Uterus (tissue), 4 donors: ENCODE data around the gene CHD5. TPM values are rescaled to one million over a fixed set of nuclear protein-coding genes. Genes with fewer than 3 reads are reported as not detected.

Experiments
- DNase-seq, 2 donors: peaks; one replicate each; pipeline ENCODE4 v3.0.0-alpha.2; 2019 to 2020
- H3K27ac ChIP-seq, 2 donors: fragments of 200-600 bp; sonication (generic); 1 replicate in 1 of 2; 2 replicates in 1 of 2; pipeline ENCODE4 v1.5.1; 2016 to 2018
- H3K27me3 ChIP-seq, 2 donors: fragments of 200-600 bp; sonication (generic); one replicate each; pipeline ENCODE4 v1.5.1; 2018 to 2019; ENCODE audit warnings: control low read depth in 1 of 2
- H3K36me3 ChIP-seq, 2 donors: fragments of 200-600 bp; sonication (generic); one replicate each; pipeline ENCODE4 v1.5.1; 2019; ENCODE audit warnings: control low read depth in 1 of 2
- H3K4me1 ChIP-seq, 2 donors: fragments of 200-600 bp; sonication (generic); one replicate each; pipeline ENCODE4 v1.5.1; 2018 to 2019; ENCODE audit warnings: control low read depth in 1 of 2
- H3K4me3 ChIP-seq, 2 donors: fragments of 200-600 bp; sonication (generic); 1 replicate in 1 of 2; 2 replicates in 1 of 2; pipeline ENCODE4 v1.5.1; 2018 to 2019; ENCODE audit warnings: mild to moderate bottlenecking in 1 of 2
- H3K9me3 ChIP-seq, 2 donors: fragments of 200-600 bp; sonication (generic); one replicate each; pipeline ENCODE4 v1.5.1; 2019; ENCODE audit warnings: control low read depth in 1 of 2
- POLR2A ChIP-seq, 2 donors: fragments of 450-650 bp; IDR thresholded peaks; one replicate each; pipeline ENCODE4 v1.6.1; 2016; ENCODE audit warnings: antibody characterized with exemption in 2 of 2, mild to moderate bottlenecking in 1 of 2, moderate library complexity in 1 of 2
- intact Hi-C: fragments of 100-400 bp; cut with DNase I; formaldehyde crosslinking; loops from one replicate; pipeline ENCODE4 v1.15.1; 2023; ENCODE audit warnings: low total_unique reads
- total RNA-seq, 4 donors: library from RNA; depleted of rRNA in 3 of 4; stranded (reverse); fragments of >200 nt in 3 of 4; gene quantifications; one replicate each; pipeline versions ENCODE4 v1.1.0 to v1.2.4, GENCODE V29; 2014 to 2023
- TF ChIP-seq, protein P1 (sequence below), 4 experiments: fragments of 200-600 bp in 2 of 4; fragments of 450-650 bp in 2 of 4; sonication (generic) in 2 of 4; IDR thresholded peaks; one replicate each; pipeline ENCODE4 v1.5.1; 2016 to 2019; ENCODE audit warnings: antibody characterized with exemption in 4 of 4, mild to moderate bottlenecking in 2 of 4, moderate library complexity in 1 of 4
- donor health status: DM: yes; HTN: yes; CAD: no.

The CHD5 gene
- total RNA-seq, 4 donors from 2014 or later: 0.69 to 1.3 TPM; not detected in 2

DNA sequence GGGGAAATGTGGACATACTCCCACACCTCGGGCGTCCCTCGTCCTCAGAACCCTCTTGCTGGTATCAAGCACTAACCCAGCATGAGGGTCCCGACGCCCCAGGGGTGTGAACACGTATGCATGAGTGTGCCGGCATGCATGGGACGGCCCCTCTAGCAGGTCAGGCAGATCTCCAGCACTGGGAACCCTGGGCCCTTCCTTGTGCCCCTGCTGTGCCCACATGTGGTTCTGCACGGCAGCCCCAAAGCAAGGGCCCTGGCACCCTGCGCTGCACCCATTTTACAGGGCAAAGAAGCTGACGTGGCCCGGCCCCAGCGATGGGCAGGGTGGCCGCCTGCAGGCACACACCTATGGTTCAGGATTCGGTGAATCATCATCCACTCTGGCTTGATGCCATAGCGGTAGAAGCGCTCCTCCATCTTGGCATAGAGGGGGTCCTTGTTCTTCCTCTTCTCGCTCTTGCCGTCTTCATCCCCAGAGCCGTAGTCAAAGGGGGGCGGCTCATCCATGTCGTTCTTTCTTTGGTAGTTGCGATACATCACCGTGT lies 34.2 kb downstream of the CHD5 start:
- Histone ChIP-seq H3K27me3 (no peaks in the 10 kb centered on the region), H3K27ac (no peak overlapping the region), H3K36me3 (no peaks in the 10 kb centered on the region), H3K4me3 (no peak overlapping the region), H3K4me1 (no peaks in the 10 kb centered on the region), H3K9me3 (no peaks in the 10 kb centered on the region)
- intact Hi-C loops: no loop called here
- no peak for TF ChIP-seq POLR2A (IDR thresholded peaks at IDR 0.05)
- TF ChIP-seq, protein P1, sequence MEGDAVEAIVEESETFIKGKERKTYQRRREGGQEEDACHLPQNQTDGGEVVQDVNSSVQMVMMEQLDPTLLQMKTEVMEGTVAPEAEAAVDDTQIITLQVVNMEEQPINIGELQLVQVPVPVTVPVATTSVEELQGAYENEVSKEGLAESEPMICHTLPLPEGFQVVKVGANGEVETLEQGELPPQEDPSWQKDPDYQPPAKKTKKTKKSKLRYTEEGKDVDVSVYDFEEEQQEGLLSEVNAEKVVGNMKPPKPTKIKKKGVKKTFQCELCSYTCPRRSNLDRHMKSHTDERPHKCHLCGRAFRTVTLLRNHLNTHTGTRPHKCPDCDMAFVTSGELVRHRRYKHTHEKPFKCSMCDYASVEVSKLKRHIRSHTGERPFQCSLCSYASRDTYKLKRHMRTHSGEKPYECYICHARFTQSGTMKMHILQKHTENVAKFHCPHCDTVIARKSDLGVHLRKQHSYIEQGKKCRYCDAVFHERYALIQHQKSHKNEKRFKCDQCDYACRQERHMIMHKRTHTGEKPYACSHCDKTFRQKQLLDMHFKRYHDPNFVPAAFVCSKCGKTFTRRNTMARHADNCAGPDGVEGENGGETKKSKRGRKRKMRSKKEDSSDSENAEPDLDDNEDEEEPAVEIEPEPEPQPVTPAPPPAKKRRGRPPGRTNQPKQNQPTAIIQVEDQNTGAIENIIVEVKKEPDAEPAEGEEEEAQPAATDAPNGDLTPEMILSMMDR (IDR thresholded peaks at IDR 0.05): no peak
- no peak for DNase-seq

DNA sequence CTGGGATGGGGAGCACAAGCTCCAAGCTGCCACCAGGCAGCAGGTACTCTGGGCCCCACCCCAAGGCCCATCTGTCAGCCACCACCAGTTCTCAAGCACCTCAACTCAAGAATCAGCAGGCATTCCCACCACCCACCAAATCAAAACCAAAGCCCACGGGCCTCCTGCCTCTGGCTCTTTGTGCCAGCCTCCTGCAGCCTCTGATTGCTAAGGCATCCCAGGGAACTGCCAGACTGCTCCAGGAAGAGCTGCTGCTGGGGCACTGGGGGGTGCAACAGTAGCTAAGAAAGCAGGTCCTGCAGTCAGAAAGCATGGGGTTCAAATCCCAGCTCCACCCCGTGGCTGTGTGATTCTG lies 34.7 kb downstream of the CHD5 start:
- Histone ChIP-seq H3K36me3 (no peaks in the 10 kb centered on the region), H3K4me3 (no peak overlapping the region), H3K4me1 (no peaks in the 10 kb centered on the region), H3K27ac (no peak overlapping the region), H3K27me3 (no peaks in the 10 kb centered on the region), H3K9me3 (no peaks in the 10 kb centered on the region)
- TF ChIP-seq POLR2A (IDR thresholded peaks at IDR 0.05): no peak
- TF ChIP-seq, protein P1 (IDR thresholded peaks at IDR 0.05): no peak
- intact Hi-C loops: no loop called here
- no peak for DNase-seq

DNA sequence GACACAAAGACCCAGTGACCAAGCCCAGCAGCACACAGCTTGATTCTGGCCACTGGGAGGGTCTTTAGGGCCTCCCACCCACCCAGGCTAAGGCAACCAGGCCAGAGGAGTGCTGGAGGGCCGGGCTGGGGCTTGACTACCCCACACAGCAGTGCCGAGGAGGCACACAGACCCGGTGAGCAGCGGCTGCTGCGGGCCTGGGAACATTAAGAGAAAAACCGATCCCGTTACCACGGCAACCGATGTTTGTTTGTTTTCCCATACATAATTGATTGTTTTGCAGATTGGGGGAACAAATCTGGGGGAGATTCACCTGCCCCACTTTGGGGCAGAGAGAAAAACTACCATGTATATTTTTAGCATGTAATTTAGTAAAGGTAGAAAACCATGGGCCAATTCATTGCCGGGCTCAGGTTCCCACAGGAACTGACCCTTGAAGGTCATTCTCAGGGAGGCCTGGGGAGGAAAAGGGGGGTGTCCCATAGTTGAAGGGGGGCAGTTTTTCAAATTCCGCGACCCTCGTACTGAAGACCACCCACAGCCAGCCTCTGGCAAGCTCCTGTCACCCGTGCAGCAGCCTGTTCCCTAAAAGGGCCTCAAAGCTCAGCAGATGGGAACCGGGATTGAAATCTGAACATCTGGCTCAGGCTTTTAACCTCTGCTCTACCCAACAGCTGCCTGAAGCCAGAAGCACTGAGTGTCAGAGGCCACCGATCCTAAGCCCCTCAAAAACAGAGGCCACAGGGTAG lies 35.3 kb downstream of the CHD5 start:
- no peak overlapping the region for H3K4me3 ChIP-seq
- intact Hi-C loops: no loop called here
- no peak for TF ChIP-seq POLR2A (IDR thresholded peaks at IDR 0.05)
- TF ChIP-seq, protein P1 (IDR thresholded peaks at IDR 0.05): no peak
- H3K27me3 ChIP-seq: no peaks in the 10 kb centered on the region
- no peaks in the 10 kb centered on the region for H3K4me1 ChIP-seq
- DNase-seq: no peak
- no peak overlapping the region for H3K27ac ChIP-seq
- no peaks in the 10 kb centered on the region for H3K9me3 ChIP-seq
- no peaks in the 10 kb centered on the region for H3K36me3 ChIP-seq

DNA sequence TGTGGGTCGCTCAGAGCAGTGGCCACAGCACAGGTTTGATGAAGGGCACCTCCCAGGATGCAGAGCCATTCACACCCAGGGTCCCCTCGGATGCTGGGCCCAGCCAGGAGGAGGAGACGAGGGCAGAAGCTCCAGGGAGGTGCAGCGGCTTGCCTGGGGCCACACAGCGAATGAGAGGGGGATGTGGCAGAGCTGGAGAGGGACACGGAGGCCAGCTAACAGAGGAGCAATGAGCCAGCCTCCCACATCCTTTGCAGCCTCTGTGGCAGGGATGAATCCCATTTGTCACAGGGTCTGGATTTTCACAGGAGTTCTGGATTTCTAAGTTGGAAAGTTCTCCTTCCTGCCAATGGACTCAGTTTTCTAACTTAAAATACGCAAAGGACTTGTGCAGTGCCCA lies 35.9 kb downstream of the CHD5 start:
- Histone ChIP-seq H3K4me3 (no peak overlapping the region), H3K4me1 (no peaks in the 10 kb centered on the region), H3K9me3 (no peaks in the 10 kb centered on the region), H3K36me3 (no peaks in the 10 kb centered on the region), H3K27me3 (no peaks in the 10 kb centered on the region), H3K27ac (no peak overlapping the region)
- intact Hi-C loops: no loop called here
- no peak for TF ChIP-seq POLR2A (IDR thresholded peaks at IDR 0.05)
- TF ChIP-seq, protein P1 (IDR thresholded peaks at IDR 0.05): no peak
- no peak for DNase-seq

DNA sequence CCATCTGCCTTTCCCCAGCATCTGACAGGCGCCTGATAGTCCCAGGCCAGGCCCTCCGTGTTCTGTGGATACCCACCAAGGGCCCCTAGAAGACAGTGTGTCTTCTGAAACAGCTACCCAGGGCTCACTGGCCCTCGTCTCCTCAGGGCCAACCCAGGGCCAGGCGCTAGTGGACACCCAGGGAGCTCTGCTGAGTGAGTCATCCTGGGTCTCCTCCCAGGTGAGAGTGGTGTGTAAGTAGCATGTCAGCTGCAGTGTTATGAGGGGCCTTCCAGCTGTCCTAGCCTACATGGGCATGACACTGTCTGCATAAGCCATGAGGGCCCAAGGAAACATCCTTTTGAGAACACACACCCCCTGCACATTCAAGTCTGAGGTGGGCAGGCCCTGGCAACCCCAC lies 36.7 kb downstream of the CHD5 start:
- Histone ChIP-seq H3K27me3 (no peaks in the 10 kb centered on the region), H3K27ac (no peak overlapping the region), H3K4me3 (no peak overlapping the region), H3K4me1 (no peaks in the 10 kb centered on the region), H3K9me3 (no peaks in the 10 kb centered on the region), H3K36me3 (no peaks in the 10 kb centered on the region)
- no peak for DNase-seq
- intact Hi-C loops: no loop called here
- TF ChIP-seq, protein P1 (IDR thresholded peaks at IDR 0.05): no peak
- no peak for TF ChIP-seq POLR2A (IDR thresholded peaks at IDR 0.05)
